ENCODE data around the gene RBKS. TPM values are rescaled to one million over a fixed set of nuclear protein-coding genes. Genes with fewer than 3 reads are reported as not detected.
"Not testable (repeated sequence)": the region's sequence is repeated elsewhere in the genome, so short reads cannot be mapped to it uniquely, and the experiment has no call there.

The RBKS gene
- total RNA-seq, 2 donors from 2014 or later, result 1.0 to 7.6 TPM

- H3K27ac ChIP-seq, result no peak overlapping the region
- no peaks in the 10 kb centered on the region for H3K36me3 ChIP-seq (replicated peaks in 1 of 2; ENCODE audit: insufficient read depth in 1 of 2, low read depth in 2 of 2)
- H3K4me3 ChIP-seq, result no peak overlapping the region
- no peak for DNase-seq
- peaks cover 19% of the 10 kb centered on the region for H3K4me1 ChIP-seq
- ATAC-seq, result no peak
- WGBS, 2 donors, result 64 to 87% methylated on average over 1 of the region's 1 CpG
- no peaks in the 10 kb centered on the region for H3K27me3 ChIP-seq
- no peaks in the 10 kb centered on the region for H3K9me3 ChIP-seq
- TF ChIP-seq CTCF (IDR thresholded peaks at IDR 0.05) (no peak), POLR2A (IDR thresholded peaks at IDR 0.05) (no peak)
- intact Hi-C loops (cut with DNase I), result no loop called here
These were observed 17.1 kb downstream of the RBKS start for GRCh38 chr2:27873091-27873490.

GRCh38 chr2:27871802-27872201, 18.4 kb downstream of the RBKS start:
- intact Hi-C loops (cut with DNase I), result no loop called here
- Histone ChIP-seq H3K36me3 (replicated peaks in 1 of 2; ENCODE audit: insufficient read depth in 1 of 2, low read depth in 2 of 2) (no peaks in the 10 kb centered on the region), H3K9me3 (no peaks in the 10 kb centered on the region), H3K4me1 (peaks cover 19% of the 10 kb centered on the region), H3K27me3 (no peaks in the 10 kb centered on the region), H3K4me3 (no peak overlapping the region), H3K27ac (no peak overlapping the region)
- ATAC-seq (no peak), DNase-seq (peak in 3 of 4 donors; percentile 29 to 51 (median 43))
- no peak for TF ChIP-seq CTCF (IDR thresholded peaks at IDR 0.05)
- no peak for TF ChIP-seq POLR2A (IDR thresholded peaks at IDR 0.05)
- 26 to 46% methylated on average over 3 of the region's 3 CpGs for WGBS, 2 donors

- no peaks in the 10 kb centered on the region for H3K27me3 ChIP-seq
- H3K36me3 ChIP-seq (replicated peaks in 1 of 2; ENCODE audit: insufficient read depth in 1 of 2, low read depth in 2 of 2), result no peaks in the 10 kb centered on the region
- ATAC-seq (peak; percentile 15), DNase-seq (no peak)
- H3K27ac ChIP-seq, result peak overlapping the region in 3 of 4 donors; percentile 27 to 79 (median 67)
- H3K4me3 ChIP-seq, result no peak overlapping the region
- 82 to 89% methylated on average over 3 of the region's 3 CpGs for WGBS, 2 donors
- H3K9me3 ChIP-seq, result no peaks in the 10 kb centered on the region
- no peak for TF ChIP-seq CTCF (IDR thresholded peaks at IDR 0.05)
- TF ChIP-seq POLR2A (IDR thresholded peaks at IDR 0.05), result no peak
- H3K4me1 ChIP-seq, result peaks cover 19% of the 10 kb centered on the region
- intact Hi-C loops (cut with DNase I), result no loop called here
These were observed 19.5 kb downstream of the RBKS start for GRCh38 chr2:27870724-27871123.

GRCh38 chr2:27869763-27870162, 20.4 kb downstream of the RBKS start:
- Histone ChIP-seq H3K36me3 (replicated peaks in 1 of 2; ENCODE audit: insufficient read depth in 1 of 2, low read depth in 2 of 2) (no peaks in the 10 kb centered on the region), H3K27ac (peak overlapping the region; percentile 27 to 79 (median 67)), H3K27me3 (no peaks in the 10 kb centered on the region), H3K4me1 (peaks cover 19% of the 10 kb centered on the region), H3K4me3 (no peak overlapping the region), H3K9me3 (no peaks in the 10 kb centered on the region)
- DNase-seq (peak; percentile 36 to 62 (median 48)), ATAC-seq (peak; percentile 76)
- intact Hi-C loops (cut with DNase I), result no loop called here
- TF ChIP-seq POLR2A (IDR thresholded peaks at IDR 0.05) (no peak), CTCF (IDR thresholded peaks at IDR 0.05) (no peak)
- 34 to 56% methylated on average over 5 to 6 of the region's 6 CpGs for WGBS, 2 donors

GRCh38 chr2:27866237-27866636, 23.9 kb downstream of the RBKS start:
- TF ChIP-seq POLR2A (IDR thresholded peaks at IDR 0.05) (no peak), CTCF (IDR thresholded peaks at IDR 0.05) (no peak)
- intact Hi-C loops (cut with DNase I), result no loop called here
- Histone ChIP-seq H3K27me3 (no peaks in the 10 kb centered on the region), H3K4me1 (peaks cover 10% of the 10 kb centered on the region), H3K36me3 (replicated peaks in 1 of 2; ENCODE audit: insufficient read depth in 1 of 2, low read depth in 2 of 2) (no peaks in the 10 kb centered on the region), H3K27ac (no peak overlapping the region), H3K9me3 (no peaks in the 10 kb centered on the region), H3K4me3 (no peak overlapping the region)
- 67 to 86% methylated on average over 1 of the region's 1 CpG for WGBS, 2 donors
- no peak for ATAC-seq
- DNase-seq, result no peak

GRCh38 chr2:27863955-27864354, 26.2 kb downstream of the RBKS start:
- H3K4me1 ChIP-seq; H3K27ac ChIP-seq; ATAC-seq; H3K4me3 ChIP-seq; H3K27me3 ChIP-seq; H3K9me3 ChIP-seq; intact Hi-C loops (cut with DNase I); DNase-seq; H3K36me3 ChIP-seq (replicated peaks in 1 of 2; ENCODE audit: insufficient read depth in 1 of 2, low read depth in 2 of 2): not testable (repeated sequence)
- WGBS, 2 donors, result 96% methylated on average over 5 of the region's 5 CpGs
